HG02840 (cell line): Measurements from ENCODE around the gene C16orf89.

Experiments
- ATAC-seq: cut with Tn5 transposase; IDR thresholded peaks from one replicate; pipeline ENCODE4 v1.9.1; 2021; ENCODE audit warnings: mild to moderate bottlenecking, moderate library complexity, moderate number of reproducible peaks; ENCODE audit not compliant: unreplicated experiment, low FRiP score

Gene C16orf89

GRCh38 chr16:5010576-5011329 lies 55.0 kb downstream of the C16orf89 start:
- ATAC-seq, result no peak

GRCh38 chr16:5008311-5008731 lies 57.4 kb downstream of the C16orf89 start:
- ATAC-seq, result no peak

- ATAC-seq, result no peak
Observed at GRCh38 chr16:5007256-5007655, 58.5 kb downstream of the C16orf89 start.

GRCh38 chr16:5006348-5007193 lies 59.2 kb downstream of the C16orf89 start:
- no peak for ATAC-seq

GRCh38 chr16:5005916-5006315 lies 59.8 kb downstream of the C16orf89 start:
- ATAC-seq, result no peak

DNA sequence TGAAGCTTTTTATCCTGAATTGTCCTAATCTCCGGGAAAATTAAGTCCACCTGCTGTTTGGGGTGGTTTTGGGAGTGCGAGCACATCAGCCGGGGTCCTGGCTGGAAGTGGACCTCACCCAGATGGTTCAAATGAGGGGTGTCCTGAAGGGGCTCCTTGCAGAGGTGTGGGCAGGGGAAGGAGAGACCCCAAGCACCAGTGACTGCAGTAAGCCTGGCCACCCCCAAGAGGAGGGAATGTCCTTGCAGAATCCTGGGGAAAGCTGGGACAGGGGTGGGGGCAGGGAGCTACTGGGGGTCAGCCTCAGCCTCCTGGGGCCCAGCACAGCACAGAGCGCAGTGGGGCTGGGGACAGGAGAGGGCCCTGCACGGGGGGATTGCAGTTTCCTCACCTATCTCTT lies 61.4 kb downstream of the C16orf89 start:
- ATAC-seq, result no peak

- ATAC-seq, result no peak
Observed at GRCh38 chr16:5003828-5004227, 61.9 kb downstream of the C16orf89 start.

DNA sequence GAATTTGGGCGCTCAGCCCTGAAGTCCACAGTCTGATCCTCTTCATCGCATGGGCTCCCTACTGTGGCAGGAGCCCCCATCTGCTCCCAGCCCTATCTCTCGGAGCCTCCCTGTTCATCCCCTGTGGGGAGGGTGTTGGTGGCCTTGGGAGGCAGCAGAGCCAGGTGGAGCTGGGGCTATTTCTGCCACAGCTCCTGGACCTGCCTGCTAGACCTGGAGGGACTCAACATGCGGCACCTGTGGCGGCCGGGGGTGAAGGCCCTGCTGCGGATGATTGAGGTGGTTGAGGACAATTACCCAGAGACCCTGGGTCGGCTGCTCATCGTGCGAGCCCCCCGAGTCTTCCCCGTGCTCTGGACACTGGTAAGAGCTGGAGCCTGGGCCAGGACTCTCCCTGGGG lies 62.5 kb downstream of the C16orf89 start:
- no peak for ATAC-seq

DNA sequence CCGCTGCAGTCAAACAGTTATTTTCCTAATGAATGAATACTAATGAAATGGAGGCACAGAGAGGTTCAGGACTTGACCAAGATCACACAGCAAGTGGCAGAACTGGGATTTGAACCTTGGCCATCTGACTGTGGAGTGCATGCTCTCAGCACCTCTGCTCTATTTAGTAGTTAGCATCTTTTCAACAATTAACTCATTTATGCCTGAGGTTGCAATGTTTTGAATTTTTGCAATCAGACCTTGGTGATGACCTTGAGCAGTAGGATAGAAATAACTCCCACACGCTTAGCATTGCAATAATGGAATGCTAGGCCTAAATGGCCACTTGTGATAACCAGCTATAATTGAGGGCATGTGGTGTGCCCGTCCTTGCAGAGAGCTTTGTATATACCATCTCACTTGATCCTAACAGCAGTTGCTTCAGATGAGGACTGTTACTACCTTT lies 63.0 kb downstream of the C16orf89 start:
- no peak for ATAC-seq

DNA sequence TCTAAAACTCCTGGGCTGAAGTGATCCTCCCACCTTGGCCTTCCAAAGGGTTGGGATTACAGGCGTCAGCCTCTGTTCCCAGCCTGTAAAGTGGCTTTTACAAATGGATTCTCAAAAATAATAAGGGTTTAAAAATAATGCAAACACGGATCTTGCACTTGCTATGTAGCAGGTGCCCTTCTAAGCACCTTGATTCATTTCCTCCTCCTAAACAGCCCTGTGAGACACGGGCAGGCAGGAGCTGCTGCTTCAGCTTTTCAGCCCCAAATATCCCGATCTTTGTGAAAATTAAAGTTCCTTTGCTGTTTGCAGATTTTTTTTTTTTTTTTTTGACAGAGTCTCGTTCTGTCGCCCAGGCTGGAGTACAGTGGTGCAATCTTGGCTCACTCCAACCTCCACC lies 63.8 kb downstream of the C16orf89 start:
- ATAC-seq, result no peak

- ATAC-seq, result no peak
Observed at GRCh38 chr16:5001571-5001970, 64.2 kb downstream of the C16orf89 start.

DNA sequence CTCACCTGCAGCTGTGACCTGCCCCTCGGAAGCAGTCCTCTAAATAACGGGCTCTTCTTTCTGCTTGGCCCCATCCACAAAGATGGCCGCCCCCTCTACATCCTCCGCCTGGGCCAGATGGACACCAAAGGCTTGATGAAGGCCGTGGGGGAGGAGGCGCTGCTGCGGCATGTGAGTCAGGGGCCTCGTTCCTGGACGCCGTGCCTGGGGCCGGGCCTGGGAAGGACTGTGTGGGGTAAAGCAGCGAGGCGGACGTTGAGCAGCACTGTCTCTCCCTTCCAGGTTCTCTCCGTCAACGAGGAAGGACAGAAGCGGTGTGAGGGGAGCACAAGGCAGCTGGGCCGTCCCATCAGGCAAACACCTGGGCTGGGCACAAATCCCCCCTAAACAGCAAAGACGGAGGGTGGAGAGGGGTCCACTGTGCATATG lies 65.2 kb downstream of the C16orf89 start:
- ATAC-seq, result no peak

DNA sequence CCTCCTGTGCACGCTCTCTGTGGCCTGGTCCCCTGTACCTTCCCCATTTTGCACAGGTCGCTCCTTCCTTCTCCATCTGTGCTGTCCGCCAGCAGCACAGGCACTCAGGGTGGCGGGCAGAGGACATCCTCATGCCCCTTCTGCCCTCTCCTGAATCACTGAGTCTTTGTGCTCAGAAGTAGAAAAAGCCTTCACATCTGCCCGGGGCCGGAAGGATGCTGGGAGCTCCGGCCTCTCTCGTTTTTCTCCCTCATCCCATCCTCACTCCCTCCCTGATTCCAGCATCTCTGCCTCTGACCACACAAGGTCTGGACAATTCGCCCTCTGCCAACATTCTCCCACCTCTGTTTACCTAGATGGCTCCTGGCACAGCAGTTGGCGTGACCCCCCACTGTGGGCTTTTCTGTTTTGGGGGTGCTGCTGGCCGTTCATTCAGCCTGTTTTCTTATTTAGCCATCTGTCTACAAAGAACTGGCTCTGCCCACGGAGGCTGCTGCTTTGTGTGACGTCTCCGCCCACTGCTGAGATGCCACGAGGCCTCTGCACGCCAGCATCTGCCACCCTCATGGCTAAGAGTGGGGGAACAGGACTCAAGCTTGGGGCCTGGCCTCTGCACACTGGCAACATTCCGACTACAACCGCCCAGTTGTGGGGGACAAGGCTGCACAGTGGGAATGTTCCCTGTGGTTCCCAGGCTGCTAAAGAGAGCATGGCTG lies 70.9 kb downstream of the C16orf89 start:
- no peak for ATAC-seq
